ENCODE data around the gene ME1. TPM values are rescaled to one million over a fixed set of nuclear protein-coding genes. Genes with fewer than 3 reads are reported as not detected.

ME1 gene
- total and polyA plus RNA-seq, 9 of the 15 experiments (the other 6 are each of a cell fraction or from before 2014, with no cell fraction given): 3.2 to 10.4 (median 5.5) TPM

- TF ChIP-seq PRDM10 (IDR thresholded peaks at IDR 0.05; ENCODE audit: partially characterized antibody) (peak; percentile 90), NCOA6 (IDR thresholded peaks at IDR 0.05) (no peak; the same call in 1 of the 2 replicates), DPF2 (IDR thresholded peaks at IDR 0.05) (peak; percentile 73), AFF4 (CRISPR knock-in tag; IDR thresholded peaks at IDR 0.05) (0 out of 2 replicates have a peak, but pooled peaks have one; percentile 50), TRIM24 (IDR thresholded peaks at IDR 0.05) (peak; percentile 32 to 60; a peak in 2 of 4 replicates), ZNF146 (CRISPR knock-in tag; IDR thresholded peaks at IDR 0.05; ENCODE audit: unreplicated experiment) (no peak), CSDE1 (IDR thresholded peaks at IDR 0.05) (no peak), FUS (optimal IDR thresholded peaks at IDR 0.05; ENCODE audit: low read depth, low read length) (no peak), PTRF (tag; IDR thresholded peaks at IDR 0.05) (no peak), ZBTB17 (CRISPR knock-in tag; IDR thresholded peaks at IDR 0.05) (peak; percentile 64; the same call in 1 of the 2 replicates), ZNF143 (CRISPR knock-in tag; IDR thresholded peaks at IDR 0.05) (0 out of 2 replicates have a peak, but pooled peaks have one; percentile 13), C11orf30 (IDR thresholded peaks at IDR 0.05; ENCODE audit: low read depth) (peak; percentile 98)
- TF ChIP-seq, protein P1, sequence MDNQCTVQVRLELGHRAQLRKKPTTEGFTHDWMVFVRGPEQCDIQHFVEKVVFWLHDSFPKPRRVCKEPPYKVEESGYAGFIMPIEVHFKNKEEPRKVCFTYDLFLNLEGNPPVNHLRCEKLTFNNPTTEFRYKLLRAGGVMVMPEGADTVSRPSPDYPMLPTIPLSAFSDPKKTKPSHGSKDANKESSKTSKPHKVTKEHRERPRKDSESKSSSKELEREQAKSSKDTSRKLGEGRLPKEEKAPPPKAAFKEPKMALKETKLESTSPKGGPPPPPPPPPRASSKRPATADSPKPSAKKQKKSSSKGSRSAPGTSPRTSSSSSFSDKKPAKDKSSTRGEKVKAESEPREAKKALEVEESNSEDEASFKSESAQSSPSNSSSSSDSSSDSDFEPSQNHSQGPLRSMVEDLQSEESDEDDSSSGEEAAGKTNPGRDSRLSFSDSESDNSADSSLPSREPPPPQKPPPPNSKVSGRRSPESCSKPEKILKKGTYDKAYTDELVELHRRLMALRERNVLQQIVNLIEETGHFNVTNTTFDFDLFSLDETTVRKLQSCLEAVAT (IDR thresholded peaks at IDR 0.05): peak; percentile 11 to 57; a peak in 3 of 4 replicates
- TF ChIP-seq, protein P2, sequence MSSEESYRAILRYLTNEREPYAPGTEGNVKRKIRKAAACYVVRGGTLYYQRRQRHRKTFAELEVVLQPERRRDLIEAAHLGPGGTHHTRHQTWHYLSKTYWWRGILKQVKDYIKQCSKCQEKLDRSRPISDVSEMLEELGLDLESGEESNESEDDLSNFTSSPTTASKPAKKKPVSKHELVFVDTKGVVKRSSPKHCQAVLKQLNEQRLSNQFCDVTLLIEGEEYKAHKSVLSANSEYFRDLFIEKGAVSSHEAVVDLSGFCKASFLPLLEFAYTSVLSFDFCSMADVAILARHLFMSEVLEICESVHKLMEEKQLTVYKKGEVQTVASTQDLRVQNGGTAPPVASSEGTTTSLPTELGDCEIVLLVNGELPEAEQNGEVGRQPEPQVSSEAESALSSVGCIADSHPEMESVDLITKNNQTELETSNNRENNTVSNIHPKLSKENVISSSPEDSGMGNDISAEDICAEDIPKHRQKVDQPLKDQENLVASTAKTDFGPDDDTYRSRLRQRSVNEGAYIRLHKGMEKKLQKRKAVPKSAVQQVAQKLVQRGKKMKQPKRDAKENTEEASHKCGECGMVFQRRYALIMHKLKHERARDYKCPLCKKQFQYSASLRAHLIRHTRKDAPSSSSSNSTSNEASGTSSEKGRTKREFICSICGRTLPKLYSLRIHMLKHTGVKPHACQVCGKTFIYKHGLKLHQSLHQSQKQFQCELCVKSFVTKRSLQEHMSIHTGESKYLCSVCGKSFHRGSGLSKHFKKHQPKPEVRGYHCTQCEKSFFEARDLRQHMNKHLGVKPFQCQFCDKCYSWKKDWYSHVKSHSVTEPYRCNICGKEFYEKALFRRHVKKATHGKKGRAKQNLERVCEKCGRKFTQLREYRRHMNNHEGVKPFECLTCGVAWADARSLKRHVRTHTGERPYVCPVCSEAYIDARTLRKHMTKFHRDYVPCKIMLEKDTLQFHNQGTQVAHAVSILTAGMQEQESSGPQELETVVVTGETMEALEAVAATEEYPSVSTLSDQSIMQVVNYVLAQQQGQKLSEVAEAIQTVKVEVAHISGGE (CRISPR knock-in tag; IDR thresholded peaks at IDR 0.05): 0 out of 6 replicates have a peak, but pooled peaks of 1 of the 3 experiments have one; percentile 30
These were observed at the start of gene ME1 (continued) for GRCh38 chr6:83430611-83431544.

Measured in K562 (cell line).